Breast epithelium (tissue), 4 donors: ENCODE results near the gene MAP4K2. TPM values are rescaled to one million over a fixed set of nuclear protein-coding genes. Genes with fewer than 3 reads are reported as not detected.

Source experiments
- DNase-seq, 2 donors: peaks; one replicate each; pipeline ENCODE4 v3.0.0-alpha.2; 2019; ENCODE audit warnings: low spot score in 2 of 2
- H3K27ac ChIP-seq, 2 donors: fragments of 200-600 bp; sonication (generic) in 1 of 2; one replicate each; pipeline ENCODE4 v1.5.1; 2016 to 2019; ENCODE audit warnings: mild to moderate bottlenecking in 1 of 2
- H3K27me3 ChIP-seq, 2 donors: fragments of 200-600 bp; sonication (generic) in 1 of 2; one replicate each; pipeline versions ENCODE4 v1.5.1 to v1.6.0; 2017 to 2019; ENCODE audit warnings: control low read depth in 1 of 2, mild to moderate bottlenecking in 1 of 2
- H3K36me3 ChIP-seq: fragments of 200-600 bp; one replicate; pipeline ENCODE4 v1.5.1; 2019
- H3K4me1 ChIP-seq, 2 donors: fragments of 200-600 bp; sonication (generic); one replicate each; pipeline ENCODE4 v1.5.1; 2016 to 2019; ENCODE audit warnings: control low read depth in 1 of 2
- H3K4me3 ChIP-seq, 3 donors: fragments of 200-600 bp; sonication (generic); 1 replicate in 2 of 3; 2 replicates in 1 of 3; pipeline ENCODE4 v1.5.1; 2016 to 2019; ENCODE audit warnings: mild to moderate bottlenecking in 3 of 3, moderate library complexity in 2 of 3
- H3K9me3 ChIP-seq, 2 donors: fragments of 200-600 bp; sonication (generic) in 1 of 2; one replicate each; pipeline ENCODE4 v1.5.1; 2016 to 2019; ENCODE audit warnings: control low read depth in 1 of 2
- POLR2A ChIP-seq: fragments of 450-650 bp; IDR thresholded peaks from one replicate; pipeline ENCODE4 v1.6.1; 2016; ENCODE audit warnings: antibody characterized with exemption, mild to moderate bottlenecking, moderate library complexity
- POLR2AphosphoS5 ChIP-seq, 3 donors: sonication (generic); formaldehyde crosslinking; IDR thresholded peaks; one replicate each; pipeline ENCODE4 v1.6.1; 2017; ENCODE audit warnings: antibody characterized with exemption in 3 of 3
- intact Hi-C: fragments of 100-400 bp; cut with DNase I; formaldehyde crosslinking; loops from one replicate; pipeline ENCODE4 v1.15.1; 2023; ENCODE audit warnings: low total_unique reads
- total RNA-seq, 3 donors: library from RNA; depleted of rRNA; stranded (reverse); fragments of >200 nt; gene quantifications; one replicate each; pipeline ENCODE4 v1.1.0, GENCODE V29; 2016
- TF ChIP-seq, protein P1 (sequence below), 3 donors: fragments of 450-650 bp; IDR thresholded peaks; one replicate each; pipeline ENCODE4 v1.5.1; 2016 to 2017; ENCODE audit warnings: antibody characterized with exemption in 3 of 3, mild to moderate bottlenecking in 3 of 3, moderate library complexity in 3 of 3

The MAP4K2 gene
- total RNA-seq, 3 donors from 2014 or later, result 7.7 to 16.1 (median 14.0) TPM

DNA sequence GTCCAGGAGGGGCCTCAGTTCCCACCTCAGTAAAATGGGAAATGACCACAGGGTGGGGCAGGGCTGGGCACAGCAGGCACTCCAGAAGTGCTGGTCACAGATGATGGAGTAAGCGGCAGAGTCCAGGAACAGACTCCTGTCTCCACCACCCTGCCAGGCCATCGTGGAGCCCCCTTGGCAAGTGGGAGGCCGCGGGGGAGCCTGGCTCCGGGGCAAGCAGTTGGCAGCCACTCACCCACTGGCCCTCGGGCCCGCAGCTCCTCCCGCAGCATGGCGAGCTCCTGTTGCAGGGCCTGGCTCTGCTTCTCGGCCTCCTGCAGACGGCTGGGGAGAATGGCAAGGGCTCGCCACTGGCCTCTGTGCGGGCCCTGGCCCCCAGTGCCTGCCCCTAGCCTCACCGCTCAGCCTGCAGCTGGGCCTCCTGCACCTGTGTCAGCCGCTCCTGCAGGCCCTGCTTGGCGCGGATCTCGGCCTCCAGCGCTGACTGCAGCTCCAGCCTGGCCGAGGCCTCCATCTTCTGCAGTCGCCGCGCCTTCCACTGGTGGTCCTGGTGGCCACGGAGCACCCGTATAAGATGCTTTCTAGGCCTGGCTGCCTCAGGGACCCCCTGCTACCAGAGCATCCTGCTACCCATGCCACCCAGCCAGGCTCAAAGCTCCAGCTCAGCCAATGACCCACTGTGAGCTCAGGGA, 31.2 kb upstream of the MAP4K2 start:
- TF ChIP-seq, protein P1, sequence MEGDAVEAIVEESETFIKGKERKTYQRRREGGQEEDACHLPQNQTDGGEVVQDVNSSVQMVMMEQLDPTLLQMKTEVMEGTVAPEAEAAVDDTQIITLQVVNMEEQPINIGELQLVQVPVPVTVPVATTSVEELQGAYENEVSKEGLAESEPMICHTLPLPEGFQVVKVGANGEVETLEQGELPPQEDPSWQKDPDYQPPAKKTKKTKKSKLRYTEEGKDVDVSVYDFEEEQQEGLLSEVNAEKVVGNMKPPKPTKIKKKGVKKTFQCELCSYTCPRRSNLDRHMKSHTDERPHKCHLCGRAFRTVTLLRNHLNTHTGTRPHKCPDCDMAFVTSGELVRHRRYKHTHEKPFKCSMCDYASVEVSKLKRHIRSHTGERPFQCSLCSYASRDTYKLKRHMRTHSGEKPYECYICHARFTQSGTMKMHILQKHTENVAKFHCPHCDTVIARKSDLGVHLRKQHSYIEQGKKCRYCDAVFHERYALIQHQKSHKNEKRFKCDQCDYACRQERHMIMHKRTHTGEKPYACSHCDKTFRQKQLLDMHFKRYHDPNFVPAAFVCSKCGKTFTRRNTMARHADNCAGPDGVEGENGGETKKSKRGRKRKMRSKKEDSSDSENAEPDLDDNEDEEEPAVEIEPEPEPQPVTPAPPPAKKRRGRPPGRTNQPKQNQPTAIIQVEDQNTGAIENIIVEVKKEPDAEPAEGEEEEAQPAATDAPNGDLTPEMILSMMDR (IDR thresholded peaks at IDR 0.05), result no peak
- TF ChIP-seq POLR2AphosphoS5 (IDR thresholded peaks at IDR 0.05) (no peak), POLR2A (no peak)
- Histone ChIP-seq H3K4me3 (no peak overlapping the region), H3K27me3 (no peaks in the 10 kb centered on the region), H3K36me3 (no peaks in the 10 kb centered on the region), H3K27ac (peak overlapping the region in 1 of 2 donors; percentile 83), H3K4me1 (peaks cover 0 to 4% of the 10 kb centered on the region in 2 donors), H3K9me3 (no peaks in the 10 kb centered on the region)
- no peak for DNase-seq
- intact Hi-C loops, result no loop called here

DNA sequence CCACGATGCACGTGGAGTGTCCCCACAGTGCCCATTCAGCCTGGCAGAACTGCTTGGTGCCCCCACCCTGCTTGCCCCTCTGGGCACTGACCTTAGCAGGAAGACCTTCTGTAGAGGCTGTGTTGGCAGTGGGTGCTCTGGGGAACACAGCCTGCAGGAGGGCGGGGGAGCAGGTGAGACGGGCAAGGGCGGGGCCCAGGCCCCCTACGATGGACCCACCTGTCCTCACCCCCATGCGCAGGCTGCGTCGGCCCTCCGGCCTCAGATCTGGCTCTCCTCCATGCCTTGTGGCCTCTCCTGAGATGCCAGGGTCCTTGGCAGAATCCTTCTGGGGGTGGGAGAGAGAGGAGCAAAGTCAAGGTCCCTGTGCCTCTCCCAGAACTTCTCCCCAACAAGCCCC, 30.5 kb upstream of the MAP4K2 start:
- Histone ChIP-seq H3K4me3 (no peak overlapping the region), H3K4me1 (peaks cover 0 to 4% of the 10 kb centered on the region in 2 donors), H3K27ac (peak overlapping the region in 1 of 2 donors; percentile 17), H3K36me3 (no peaks in the 10 kb centered on the region), H3K9me3 (no peaks in the 10 kb centered on the region), H3K27me3 (no peaks in the 10 kb centered on the region)
- DNase-seq, result no peak
- intact Hi-C loops, result no loop called here
- TF ChIP-seq POLR2A, result no peak
- no peak for TF ChIP-seq POLR2AphosphoS5 (IDR thresholded peaks at IDR 0.05)
- TF ChIP-seq, protein P1 (IDR thresholded peaks at IDR 0.05), result no peak

DNA sequence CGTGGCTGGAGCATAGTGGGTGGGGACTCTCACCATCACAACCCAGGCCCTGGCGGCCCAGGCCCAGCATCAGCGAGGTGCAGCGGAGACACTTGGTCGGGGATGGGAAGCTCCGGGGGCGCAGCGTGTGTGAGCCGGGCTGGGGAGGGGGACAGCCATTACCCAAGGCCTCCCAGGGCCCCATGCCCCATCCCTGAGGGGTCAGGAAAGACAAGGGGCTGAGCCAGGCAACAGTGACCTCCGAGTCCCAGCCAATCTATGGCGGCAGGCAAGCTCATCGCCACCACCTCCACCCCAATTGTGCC, 30.1 kb upstream of the MAP4K2 start:
- Histone ChIP-seq H3K4me3 (no peak overlapping the region), H3K27ac (no peak overlapping the region), H3K4me1 (peaks cover 0 to 4% of the 10 kb centered on the region in 2 donors), H3K9me3 (no peaks in the 10 kb centered on the region), H3K27me3 (no peaks in the 10 kb centered on the region), H3K36me3 (no peaks in the 10 kb centered on the region)
- intact Hi-C loops, result no loop called here
- DNase-seq, result no peak
- no peak for TF ChIP-seq POLR2A
- no peak for TF ChIP-seq POLR2AphosphoS5 (IDR thresholded peaks at IDR 0.05)
- TF ChIP-seq, protein P1 (IDR thresholded peaks at IDR 0.05), result no peak

DNA sequence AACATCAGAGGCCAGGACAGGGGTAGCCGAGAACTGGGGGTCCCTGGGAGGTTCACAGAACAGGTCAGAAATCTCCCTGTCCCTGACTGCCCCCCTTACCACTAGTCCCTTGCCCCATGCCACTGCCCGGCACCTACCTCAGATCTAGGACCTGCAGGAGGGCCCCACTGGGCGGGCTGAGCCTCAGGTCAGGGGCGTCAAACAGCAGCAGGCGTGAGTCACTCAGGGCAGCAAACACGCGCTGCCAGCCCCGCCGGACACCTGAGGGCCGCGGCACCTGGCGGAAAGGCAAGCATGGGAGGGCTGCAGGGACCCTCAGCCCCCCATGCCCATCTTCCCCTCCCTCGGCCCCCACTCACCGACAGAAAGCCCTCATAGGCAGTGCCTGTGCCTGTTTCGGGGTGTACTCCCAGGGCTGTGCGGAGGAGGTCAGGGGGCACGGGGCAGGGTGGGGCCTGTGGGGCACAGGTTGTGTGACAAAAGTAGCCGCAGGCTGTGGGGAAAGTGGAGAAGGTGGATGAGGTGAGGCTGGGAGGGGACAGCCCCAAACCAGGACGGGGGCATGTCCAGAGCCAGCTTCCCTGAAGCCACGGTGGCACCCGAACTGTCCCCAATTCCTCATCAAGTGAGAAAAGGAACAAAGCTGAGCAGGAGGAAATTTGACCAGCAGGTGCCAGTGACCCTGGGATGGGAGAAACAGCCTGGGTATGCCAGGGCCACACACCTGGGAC, 29.6 kb upstream of the MAP4K2 start:
- Histone ChIP-seq H3K4me3 (no peak overlapping the region), H3K36me3 (no peaks in the 10 kb centered on the region), H3K27ac (no peak overlapping the region), H3K9me3 (no peaks in the 10 kb centered on the region), H3K4me1 (peaks cover 0 to 4% of the 10 kb centered on the region in 2 donors), H3K27me3 (no peaks in the 10 kb centered on the region)
- no peak for TF ChIP-seq POLR2A
- intact Hi-C loops, result no loop called here
- no peak for DNase-seq

DNA sequence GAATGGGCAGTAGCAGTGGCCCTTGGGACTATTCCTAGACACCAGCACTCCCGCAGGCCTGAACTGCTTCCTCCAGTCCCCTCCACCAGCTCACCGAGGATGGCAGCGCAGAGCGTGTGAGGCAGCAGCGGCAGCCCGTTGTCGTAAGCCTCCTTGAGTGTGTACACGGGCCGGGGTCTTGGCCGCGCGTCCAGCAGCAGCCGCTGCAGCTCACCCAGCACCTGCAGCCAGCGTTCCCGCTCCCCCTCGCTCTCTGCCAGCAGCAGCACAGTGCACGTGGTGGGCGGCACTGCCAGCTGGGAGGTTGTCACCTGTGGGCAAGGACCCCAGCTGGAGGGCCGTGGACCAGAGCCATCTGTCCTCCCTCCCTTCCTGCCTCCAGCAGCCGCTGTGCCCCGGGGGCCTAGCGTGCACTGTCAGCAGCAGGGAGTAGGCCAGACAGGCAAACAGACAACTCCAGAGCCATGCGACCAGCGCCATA, 28.4 kb upstream of the MAP4K2 start:
- intact Hi-C loops, result no loop called here
- H3K9me3 ChIP-seq, result no peaks in the 10 kb centered on the region
- no peak overlapping the region for H3K27ac ChIP-seq
- no peaks in the 10 kb centered on the region for H3K27me3 ChIP-seq
- peaks cover 0 to 4% of the 10 kb centered on the region in 2 donors for H3K4me1 ChIP-seq
- H3K4me3 ChIP-seq, result no peak overlapping the region
- DNase-seq, result no peak
- no peaks in the 10 kb centered on the region for H3K36me3 ChIP-seq
- TF ChIP-seq POLR2A, result no peak
- TF ChIP-seq, protein P1 (IDR thresholded peaks at IDR 0.05), result no peak
- TF ChIP-seq POLR2AphosphoS5 (IDR thresholded peaks at IDR 0.05), result no peak
